Activated T-helper 2 cell treated with anti-CD3 and anti-CD28 coated beads, Interferon-gamma antibody, Interleukin-2, Interleukin-4, amounts not matched to agents 10 μg/mL and 5 μg/mL and 100 μg/mL, durations not matched to agents 14 hours and 24 hours and 36 hours (primary cell): Measurements from ENCODE around the gene SCARF2. TPM values are rescaled to one million over a fixed set of nuclear protein-coding genes. Genes with fewer than 3 reads are reported as not detected.
"Not testable (repeated sequence)": the region's sequence is repeated elsewhere in the genome, so short reads cannot be mapped to it uniquely, and the experiment has no call there.

Experiments
- DNase-seq: peaks from one replicate; pipeline ENCODE4 v3.0.0; 2021; ENCODE audit warnings: low spot score
- H3K27ac Mint-ChIP-seq: one replicate; pipeline ENCODE4 v1.8.0; 2021; ENCODE audit warnings: mixed read lengths
- H3K27me3 Mint-ChIP-seq: one replicate; pipeline ENCODE4 v1.8.0; 2021; ENCODE audit warnings: low read depth, mixed read lengths
- H3K36me3 Mint-ChIP-seq: one replicate; pipeline ENCODE4 v1.8.0; 2021; ENCODE audit warnings: low read depth, mixed read lengths
- H3K4me1 Mint-ChIP-seq: one replicate; pipeline ENCODE4 v1.8.0; 2021; ENCODE audit warnings: low read depth, mixed read lengths
- H3K4me3 Mint-ChIP-seq: one replicate; pipeline ENCODE4 v1.8.0; 2021; ENCODE audit warnings: low read depth, mild to moderate bottlenecking, moderate library complexity, mixed read lengths
- H3K9me3 Mint-ChIP-seq: one replicate; pipeline ENCODE4 v1.8.0; 2021; ENCODE audit warnings: mixed read lengths
- intact Hi-C: fragments of 100-400 bp; cut with micrococcal nuclease; formaldehyde crosslinking; loops from one replicate; pipeline ENCODE4 v1.15.1; 2023
- total RNA-seq: library from RNA; stranded (reverse); gene quantifications from 2 replicates; pipeline ENCODE4 v1.2.3, GENCODE V29; 2022

The SCARF2 gene
- total RNA-seq, 1 donor from 2014 or later, result 0.62 TPM

GRCh38 chr22:20425566-20426258 lies 11.9 kb downstream of the SCARF2 start:
- H3K9me3 Mint-ChIP-seq, result no peaks in the 10 kb centered on the region
- no peak overlapping the region for H3K27ac Mint-ChIP-seq
- H3K36me3 Mint-ChIP-seq, result peaks cover 5% of the 10 kb centered on the region
- H3K4me3 Mint-ChIP-seq, result no peak overlapping the region
- H3K4me1 Mint-ChIP-seq, result peaks cover 5% of the 10 kb centered on the region
- intact Hi-C loops, result loop anchor here (10.0 kb wide), 1 partner anchor 139 kb away; no protein-coding TSS in a partner anchor
- H3K27me3 Mint-ChIP-seq, result peaks cover 38% of the 10 kb centered on the region
- no peak for DNase-seq

- DNase-seq, result no peak
- no peaks in the 10 kb centered on the region for H3K9me3 Mint-ChIP-seq
- H3K27me3 Mint-ChIP-seq, result peaks cover 33% of the 10 kb centered on the region
- H3K4me1 Mint-ChIP-seq, result peaks cover 5% of the 10 kb centered on the region
- H3K27ac Mint-ChIP-seq, result no peak overlapping the region
- H3K4me3 Mint-ChIP-seq, result peak overlapping the region; percentile 51
- intact Hi-C loops, result loop anchor here (10.0 kb wide), 1 partner anchor 140 kb away; no protein-coding TSS in a partner anchor
- H3K36me3 Mint-ChIP-seq, result peaks cover 5% of the 10 kb centered on the region
These were observed 12.6 kb downstream of the SCARF2 start for GRCh38 chr22:20424932-20425565.

- peaks cover 32% of the 10 kb centered on the region for H3K27me3 Mint-ChIP-seq
- H3K9me3 Mint-ChIP-seq, result no peaks in the 10 kb centered on the region
- peak overlapping the region; percentile 19 for H3K4me3 Mint-ChIP-seq
- no peak overlapping the region for H3K27ac Mint-ChIP-seq
- no peak for DNase-seq
- peaks cover 5% of the 10 kb centered on the region for H3K4me1 Mint-ChIP-seq
- intact Hi-C loops, result loop anchor here (10.0 kb wide), 1 partner anchor 140 kb away; no protein-coding TSS in a partner anchor
- H3K36me3 Mint-ChIP-seq, result peaks cover 5% of the 10 kb centered on the region
These were observed 13.1 kb downstream of the SCARF2 start for GRCh38 chr22:20424568-20424931.

GRCh38 chr22:20423906-20424551 lies 13.6 kb downstream of the SCARF2 start:
- H3K27me3 Mint-ChIP-seq, result peaks cover 31% of the 10 kb centered on the region
- H3K4me1 Mint-ChIP-seq, result peaks cover 4% of the 10 kb centered on the region
- H3K4me3 Mint-ChIP-seq, result peak overlapping the region; percentile 19
- no peak overlapping the region for H3K27ac Mint-ChIP-seq
- intact Hi-C loops, result loop anchor here (10.0 kb wide), 1 partner anchor 141 kb away; no protein-coding TSS in a partner anchor
- no peak for DNase-seq
- peaks cover 5% of the 10 kb centered on the region for H3K36me3 Mint-ChIP-seq
- no peaks in the 10 kb centered on the region for H3K9me3 Mint-ChIP-seq

- peaks cover 2% of the 10 kb centered on the region for H3K4me1 Mint-ChIP-seq
- no peak overlapping the region for H3K4me3 Mint-ChIP-seq
- H3K27ac Mint-ChIP-seq, result no peak overlapping the region
- peaks cover 5% of the 10 kb centered on the region for H3K36me3 Mint-ChIP-seq
- H3K9me3 Mint-ChIP-seq, result no peaks in the 10 kb centered on the region
- no peak for DNase-seq
- intact Hi-C loops, result loop anchor here (10.0 kb wide), 1 partner anchor 142 kb away; no protein-coding TSS in a partner anchor
- peaks cover 25% of the 10 kb centered on the region for H3K27me3 Mint-ChIP-seq
These were observed 14.4 kb downstream of the SCARF2 start for GRCh38 chr22:20423008-20423905.

- peaks cover 3% of the 10 kb centered on the region for H3K36me3 Mint-ChIP-seq
- H3K27me3 Mint-ChIP-seq, result peaks cover 21% of the 10 kb centered on the region
- H3K9me3 Mint-ChIP-seq, result no peaks in the 10 kb centered on the region
- H3K27ac Mint-ChIP-seq, result no peak overlapping the region
- intact Hi-C loops, result loop anchor here (10.0 kb wide), 1 partner anchor 142 kb away; no protein-coding TSS in a partner anchor
- no peak overlapping the region for H3K4me3 Mint-ChIP-seq
- H3K4me1 Mint-ChIP-seq, result peaks cover 2% of the 10 kb centered on the region
- no peak for DNase-seq
These were observed 15.2 kb downstream of the SCARF2 start for GRCh38 chr22:20422271-20423007.

GRCh38 chr22:20421507-20421874 lies 16.1 kb downstream of the SCARF2 start:
- Mint-ChIP-seq H3K36me3 (no peaks in the 10 kb centered on the region), H3K27me3 (peaks cover 13% of the 10 kb centered on the region), H3K4me3 (no peak overlapping the region), H3K27ac (no peak overlapping the region), H3K4me1 (peaks cover 2% of the 10 kb centered on the region), H3K9me3 (no peaks in the 10 kb centered on the region)
- intact Hi-C loops, result loop anchor here (10.0 kb wide), 1 partner anchor 143 kb away; no protein-coding TSS in a partner anchor
- no peak for DNase-seq

GRCh38 chr22:20420157-20420842 lies 17.3 kb downstream of the SCARF2 start:
- Mint-ChIP-seq H3K4me3 (no peak overlapping the region), H3K36me3 (no peaks in the 10 kb centered on the region), H3K27ac (no peak overlapping the region), H3K9me3 (no peaks in the 10 kb centered on the region), H3K4me1 (peaks cover 2% of the 10 kb centered on the region), H3K27me3 (peaks cover 17% of the 10 kb centered on the region)
- no peak for DNase-seq
- intact Hi-C loops, result loop anchor here (10.0 kb wide), 1 partner anchor 145 kb away; no protein-coding TSS in a partner anchor

GRCh38 chr22:20419664-20419951 lies 18.0 kb downstream of the SCARF2 start:
- H3K4me1 Mint-ChIP-seq, result peaks cover 2% of the 10 kb centered on the region
- H3K9me3 Mint-ChIP-seq, result no peaks in the 10 kb centered on the region
- no peak overlapping the region for H3K27ac Mint-ChIP-seq
- H3K27me3 Mint-ChIP-seq, result peaks cover 17% of the 10 kb centered on the region
- no peak overlapping the region for H3K4me3 Mint-ChIP-seq
- H3K36me3 Mint-ChIP-seq, result no peaks in the 10 kb centered on the region
- intact Hi-C loops, result loop anchor here (2.0 to 5.0 kb wide), 2 partner anchors 77 to 278 kb away; no protein-coding TSS in a partner anchor
- DNase-seq, result no peak

- DNase-seq, result peak; percentile 70
- Mint-ChIP-seq H3K4me1 (no peaks in the 10 kb centered on the region), H3K36me3 (no peaks in the 10 kb centered on the region), H3K9me3 (no peaks in the 10 kb centered on the region), H3K4me3 (no peak overlapping the region), H3K27ac (no peak overlapping the region), H3K27me3 (peaks cover 9% of the 10 kb centered on the region)
- intact Hi-C loops, result loop anchor here (1.0 to 5.0 kb wide), 3 partner anchors 38 to 279 kb away; no protein-coding TSS in a partner anchor
These were observed 19.3 kb downstream of the SCARF2 start for GRCh38 chr22:20418211-20418788.

GRCh38 chr22:20415699-20416098 lies 21.9 kb downstream of the SCARF2 start:
- not testable (repeated sequence) for DNase-seq, H3K9me3 Mint-ChIP-seq, H3K4me3 Mint-ChIP-seq, H3K27ac Mint-ChIP-seq, H3K4me1 Mint-ChIP-seq, H3K36me3 Mint-ChIP-seq
- intact Hi-C loops, result loop anchor here (5.0 kb wide), 1 partner anchor 282 kb away; no protein-coding TSS in a partner anchor
- peaks cover 13% of the 10 kb centered on the region for H3K27me3 Mint-ChIP-seq
